H9 (cell line): ENCODE measurements around the gene DPH6. TPM values are rescaled to one million over a fixed set of nuclear protein-coding genes. Genes with fewer than 3 reads are reported as not detected.

Source experiments
- DNase-seq: peaks from one replicate; pipeline ENCODE4 v3.0.0-alpha.2; 2017
- H2AFZ ChIP-seq: one replicate; pipeline ENCODE4 v1.6.1; 2013; ENCODE audit warnings: mild to moderate bottlenecking, low read length, control low read depth, moderate library complexity
- H2AK5ac ChIP-seq: 2 replicates; pipeline ENCODE4 v1.6.1; 2013; ENCODE audit warnings: low read length, control low read depth, mixed read lengths; ENCODE audit not compliant: insufficient read length
- H2BK120ac ChIP-seq: one replicate; pipeline ENCODE4 v1.6.1; 2013; ENCODE audit warnings: low read depth, mild to moderate bottlenecking, low read length, control low read depth, inconsistent platforms; ENCODE audit not compliant: poor library complexity, severe bottlenecking
- H2BK12ac ChIP-seq: 2 replicates; pipeline ENCODE4 v1.6.1; 2013; ENCODE audit warnings: low read length, control low read depth, mixed read lengths, low read depth; ENCODE audit not compliant: insufficient read length
- H2BK15ac ChIP-seq: 2 replicates; pipeline ENCODE4 v1.6.1; 2013; ENCODE audit warnings: low read depth, low read length, control low read depth
- H2BK20ac ChIP-seq: one replicate; pipeline ENCODE4 v1.6.1; 2013; ENCODE audit warnings: low read depth, mild to moderate bottlenecking, low read length, control low read depth, inconsistent platforms; ENCODE audit not compliant: poor library complexity, severe bottlenecking
- H2BK5ac ChIP-seq: 2 replicates; pipeline ENCODE4 v1.6.1; 2013; ENCODE audit warnings: low read length, control low read depth, mixed read lengths; ENCODE audit not compliant: insufficient read length
- H3K14ac ChIP-seq: 2 replicates; pipeline ENCODE4 v1.6.1; 2013; ENCODE audit warnings: low read length, control low read depth; ENCODE audit not compliant: insufficient read depth
- H3K18ac ChIP-seq: 2 replicates; pipeline ENCODE4 v1.6.1; 2013; ENCODE audit warnings: low read depth, mild to moderate bottlenecking, mixed read lengths, low read length, control low read depth; ENCODE audit not compliant: insufficient read length
- H3K23ac ChIP-seq: 2 replicates; pipeline ENCODE4 v1.6.1; 2013; ENCODE audit warnings: low read length, control low read depth, mixed read lengths, low read depth; ENCODE audit not compliant: insufficient read length
- H3K23me2 ChIP-seq: 2 replicates; pipeline ENCODE4 v1.6.1; 2013; ENCODE audit warnings: low read depth, mild to moderate bottlenecking, mixed read lengths, low read length, control low read depth; ENCODE audit not compliant: insufficient read length, poor library complexity, severe bottlenecking
- H3K27ac ChIP-seq: 2 replicates; pipeline ENCODE4 v1.5.1; 2013; ENCODE audit warnings: low read length, control low read depth, mixed read lengths, low read depth; ENCODE audit not compliant: insufficient read length
- H3K27me3 ChIP-seq: 2 replicates; pipeline ENCODE4 v1.6.1; 2013; ENCODE audit warnings: low read length, control low read depth, inconsistent platforms; ENCODE audit not compliant: insufficient read depth
- H3K4ac ChIP-seq: 2 replicates; pipeline ENCODE4 v1.6.1; 2013; ENCODE audit warnings: low read depth, mild to moderate bottlenecking, control low read depth, inconsistent platforms, low read length, moderate library complexity
- H3K4me1 ChIP-seq: 2 replicates; pipeline ENCODE4 v1.6.1; 2013; ENCODE audit warnings: low read length, control low read depth, inconsistent platforms; ENCODE audit not compliant: insufficient read depth
- H3K4me2 ChIP-seq: 2 replicates; pipeline ENCODE4 v1.6.1; 2013; ENCODE audit warnings: low read length, control low read depth, mixed read lengths; ENCODE audit not compliant: insufficient read length, insufficient read depth
- H3K56ac ChIP-seq: 2 replicates; pipeline ENCODE4 v1.6.1; 2013; ENCODE audit warnings: low read depth, mild to moderate bottlenecking, mixed read lengths, low read length, control low read depth; ENCODE audit not compliant: insufficient read length
- H3K79me1 ChIP-seq: 2 replicates; pipeline ENCODE4 v1.6.1; 2013; ENCODE audit warnings: low read depth, mild to moderate bottlenecking, moderate library complexity, low read length, control low read depth, inconsistent platforms; ENCODE audit not compliant: insufficient read depth, poor library complexity, severe bottlenecking
- H3K79me2 ChIP-seq: 2 replicates; pipeline ENCODE4 v1.6.1; 2013; ENCODE audit warnings: low read length, control low read depth, inconsistent platforms; ENCODE audit not compliant: insufficient read depth
- H3K9ac ChIP-seq: 2 replicates; pipeline ENCODE4 v1.6.1; 2013; ENCODE audit warnings: low read length, control low read depth, mixed read lengths; ENCODE audit not compliant: insufficient read length; ENCODE audit errors: extremely low read depth
- H3K9me3 ChIP-seq: one replicate; pipeline ENCODE4 v1.6.1; 2013; ENCODE audit warnings: low read depth, low read length, inconsistent platforms; ENCODE audit not compliant: control insufficient read depth
- H3T11ph ChIP-seq: one replicate; pipeline ENCODE4 v1.6.1; 2013; ENCODE audit warnings: mild to moderate bottlenecking, low read length, control low read depth, inconsistent platforms
- H4K20me1 ChIP-seq: one replicate; pipeline ENCODE4 v1.6.1; 2013; ENCODE audit not compliant: control insufficient read depth, insufficient read length, insufficient read depth
- H4K5ac ChIP-seq: 2 replicates; pipeline ENCODE4 v1.6.1; 2013; ENCODE audit warnings: low read depth, mild to moderate bottlenecking, mixed read lengths, low read length, control low read depth; ENCODE audit not compliant: insufficient read length
- H4K8ac ChIP-seq: replicated peaks from 2 replicates; pipeline ENCODE4 v1.6.1; 2013; ENCODE audit warnings: low read length, control low read depth, mixed read lengths, low read depth; ENCODE audit not compliant: insufficient read length
- H4K91ac ChIP-seq: 2 replicates; pipeline ENCODE4 v1.6.1; 2013; ENCODE audit warnings: low read depth, mild to moderate bottlenecking, moderate library complexity, mixed read lengths, low read length, control low read depth; ENCODE audit not compliant: insufficient read length
- H3K27ac Mint-ChIP-seq, 3 experiments: 2 replicates in 2 of 3; 3 replicates in 1 of 3; pipeline ENCODE4 v1.8.0; 2020 to 2021; ENCODE audit warnings: mixed read lengths in 3 of 3, mild to moderate bottlenecking in 1 of 3, moderate library complexity in 1 of 3
- H3K27me3 Mint-ChIP-seq: 2 replicates; pipeline ENCODE4 v1.8.0; 2021; ENCODE audit warnings: low read depth, mild to moderate bottlenecking, moderate library complexity, mixed read lengths
- H3K36me3 Mint-ChIP-seq, 3 experiments: 2 replicates in 2 of 3; 3 replicates in 1 of 3; pipeline ENCODE4 v1.8.0; 2020 to 2021; ENCODE audit warnings: low read depth in 3 of 3, mixed read lengths in 3 of 3; ENCODE audit not compliant: insufficient read depth in 1 of 3
- H3K4me1 Mint-ChIP-seq, 2 experiments: 2 replicates each; pipeline ENCODE4 v1.8.0; 2020; ENCODE audit warnings: mixed read lengths in 2 of 2
- H3K4me3 Mint-ChIP-seq, 2 experiments: 2 replicates in 1 of 2; 3 replicates in 1 of 2; pipeline ENCODE4 v1.8.0; 2020 to 2021; ENCODE audit warnings: mild to moderate bottlenecking in 2 of 2, mixed read lengths in 2 of 2, moderate library complexity in 1 of 2
- H3K9me3 Mint-ChIP-seq, 2 experiments: 2 replicates in 1 of 2; 3 replicates in 1 of 2; pipeline ENCODE4 v1.8.0; 2020; ENCODE audit warnings: mild to moderate bottlenecking in 2 of 2, mixed read lengths in 2 of 2, moderate library complexity in 1 of 2
- WGBS: extraction: QIAGEN DNeasy Blood & Tissue Kit; methylation state at CpG from one replicate; pipeline ENCODE4 v1.1.7; 2013; ENCODE audit warnings: missing lambda C conversion rate, low lambda C conversion rate, mixed read lengths; ENCODE audit not compliant: insufficient read length; ENCODE audit errors: extremely low coverage; 5-methylcytosine and 5-hydroxymethylcytosine counted together
- total RNA-seq: library from RNA; stranded (reverse); gene quantifications from 2 replicates; pipeline ENCODE4 v1.2.1, GENCODE V29; 2021
- TF ChIP-seq, protein P1 (sequence below): fragments of 200-600 bp; sonication (generic); conservative IDR thresholded peaks from 3 replicates; pipeline ENCODE4 v1.8.0; 2021; ENCODE audit warnings: antibody characterized with exemption, mild to moderate bottlenecking

Gene DPH6
- total RNA-seq, 1 experiment from 2014 or later = 42.0 TPM

DNA sequence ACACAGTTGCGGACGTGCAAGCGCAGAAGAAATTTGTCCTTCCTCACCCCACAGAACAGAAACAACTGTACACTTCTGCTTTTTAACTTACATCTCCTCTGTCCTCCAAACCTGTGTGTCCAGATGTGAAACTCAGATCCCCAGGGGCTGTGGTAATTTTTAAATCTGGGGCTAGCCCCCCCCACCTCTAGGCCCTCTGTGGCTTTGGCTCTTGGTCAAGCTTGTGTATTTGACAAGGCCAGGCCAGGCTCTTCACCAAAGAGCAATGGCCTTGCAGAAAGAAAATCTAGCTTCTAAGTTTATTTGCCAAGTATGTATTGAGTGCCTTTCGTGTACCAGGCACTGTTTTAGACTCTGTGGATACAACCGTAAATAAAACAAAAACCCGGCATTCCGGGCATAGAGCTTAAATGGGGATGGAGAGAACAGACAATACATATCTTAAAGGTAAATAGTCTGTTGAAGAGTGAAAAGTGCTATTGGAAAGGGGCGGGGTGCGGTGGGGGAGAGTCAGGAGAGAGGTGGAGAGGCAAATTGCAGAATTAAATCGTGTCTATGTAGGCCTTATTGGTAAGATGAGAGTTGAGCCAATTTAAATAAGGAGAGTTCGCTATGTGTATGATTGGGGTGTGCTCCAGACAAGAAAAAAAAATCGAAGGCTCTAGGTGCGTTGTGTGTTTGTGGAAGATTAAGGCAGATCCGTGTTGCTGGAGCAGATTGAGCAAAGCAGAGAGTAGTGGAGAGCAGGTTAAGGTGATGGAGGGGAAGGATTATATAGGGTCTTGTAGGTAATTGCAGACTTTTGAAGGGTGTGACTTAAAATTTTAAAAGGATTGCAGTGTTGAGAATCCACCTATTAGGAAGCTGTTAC is 781 bp upstream of the DPH6 start:
- Histone ChIP-seq H3K79me1 (no peaks in the 10 kb centered on the region), H4K91ac (no peak overlapping the region)

More for the DNA sequence above, 781 bp upstream of the DPH6 start:
- Histone ChIP-seq H4K8ac (no peak overlapping the region), H3K4me2 (peak overlapping the region; percentile 98), H3K18ac (no peak overlapping the region), H3K23me2 (peaks cover 9% of the 10 kb centered on the region), H3K79me2 (no peaks in the 10 kb centered on the region), H2AFZ (no peak overlapping the region), H2BK15ac (no peak overlapping the region), H3K9ac (peak overlapping the region; percentile 79), H2BK20ac (no peak overlapping the region), H4K20me1 (no peaks in the 10 kb centered on the region), H3K27me3 (no peaks in the 10 kb centered on the region), H3K4ac (no peak overlapping the region), H3T11ph (no peak overlapping the region), H2AK5ac (no peak overlapping the region), H4K5ac (no peak overlapping the region), H3K27ac (peak overlapping the region; percentile 84), H3K4me1 (peaks cover 11% of the 10 kb centered on the region; the same call in 1 of the 2 replicates), H3K14ac (no peak overlapping the region), H2BK120ac (no peak overlapping the region), H3K56ac (no peak overlapping the region), H3K23ac (no peak overlapping the region), H2BK12ac (no peak overlapping the region), H3K9me3 (no peaks in the 10 kb centered on the region), H2BK5ac (no peak overlapping the region)
- Mint-ChIP-seq H3K4me1 (peaks cover 58% of the 10 kb centered on the region in 2 experiments), H3K4me3 (peak overlapping the region; percentile 84 to 85), H3K27me3 (no peaks in the 10 kb centered on the region), H3K36me3 (peaks cover 0 to 3% (median 0%) of the 10 kb centered on the region in 3 experiments; a peak in 2 of 7 replicates), H3K9me3 (no peaks in the 10 kb centered on the region; a peak in 1 of 5 replicates), H3K27ac (peak overlapping the region; percentile 92 to 96 (median 96))
- TF ChIP-seq, protein P1, sequence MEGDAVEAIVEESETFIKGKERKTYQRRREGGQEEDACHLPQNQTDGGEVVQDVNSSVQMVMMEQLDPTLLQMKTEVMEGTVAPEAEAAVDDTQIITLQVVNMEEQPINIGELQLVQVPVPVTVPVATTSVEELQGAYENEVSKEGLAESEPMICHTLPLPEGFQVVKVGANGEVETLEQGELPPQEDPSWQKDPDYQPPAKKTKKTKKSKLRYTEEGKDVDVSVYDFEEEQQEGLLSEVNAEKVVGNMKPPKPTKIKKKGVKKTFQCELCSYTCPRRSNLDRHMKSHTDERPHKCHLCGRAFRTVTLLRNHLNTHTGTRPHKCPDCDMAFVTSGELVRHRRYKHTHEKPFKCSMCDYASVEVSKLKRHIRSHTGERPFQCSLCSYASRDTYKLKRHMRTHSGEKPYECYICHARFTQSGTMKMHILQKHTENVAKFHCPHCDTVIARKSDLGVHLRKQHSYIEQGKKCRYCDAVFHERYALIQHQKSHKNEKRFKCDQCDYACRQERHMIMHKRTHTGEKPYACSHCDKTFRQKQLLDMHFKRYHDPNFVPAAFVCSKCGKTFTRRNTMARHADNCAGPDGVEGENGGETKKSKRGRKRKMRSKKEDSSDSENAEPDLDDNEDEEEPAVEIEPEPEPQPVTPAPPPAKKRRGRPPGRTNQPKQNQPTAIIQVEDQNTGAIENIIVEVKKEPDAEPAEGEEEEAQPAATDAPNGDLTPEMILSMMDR = no peak
- no peak for DNase-seq
- no CpG with 5 or more reads among the region's 14 CpGs for WGBS
